Germinal center (tissue), 1 donor: ENCODE measurements around the gene SCYL1.
A peak's percentile ranks its signal among the peaks of the same experiment; 100 is the strongest.
"Not testable (repeated sequence)": the region's sequence is repeated elsewhere in the genome, so short reads cannot be mapped to it uniquely, and the experiment has no call there.

Experiments
- DNase-seq: peaks from one replicate; pipeline ENCODE4 v3.0.0; 2012; ENCODE audit warnings: mixed read lengths, low spot score

Gene SCYL1

GRCh38 chr11:65554842-65555430 lies 30.1 kb downstream of the SCYL1 start:
- DNase-seq: no peak

DNA sequence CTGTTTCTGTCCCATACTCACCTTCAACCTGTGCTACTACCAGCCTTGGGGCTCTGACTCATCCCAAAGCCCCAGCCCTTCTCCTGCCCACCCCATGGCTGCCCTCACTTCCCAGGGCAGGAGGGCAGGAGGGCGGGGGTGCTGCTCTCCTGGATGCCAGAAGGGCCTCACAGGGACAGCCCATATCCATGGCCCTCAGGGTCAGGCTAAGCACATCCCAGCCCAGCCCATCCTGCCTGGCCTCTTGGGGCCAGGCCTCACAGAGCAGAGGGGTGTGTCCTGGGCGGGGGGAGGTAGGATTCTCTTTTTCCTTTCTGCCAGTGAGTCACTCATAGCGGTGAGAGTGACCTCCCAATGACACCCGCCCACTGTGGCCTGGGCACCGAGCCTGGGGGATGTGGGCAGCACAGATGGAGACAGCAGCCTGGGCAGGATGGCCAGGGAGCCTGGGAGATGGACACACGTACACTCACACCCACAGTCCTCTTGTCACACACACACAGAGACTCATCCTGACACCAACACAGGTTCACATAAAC lies 30.9 kb downstream of the SCYL1 start:
- DNase-seq: no peak

DNA sequence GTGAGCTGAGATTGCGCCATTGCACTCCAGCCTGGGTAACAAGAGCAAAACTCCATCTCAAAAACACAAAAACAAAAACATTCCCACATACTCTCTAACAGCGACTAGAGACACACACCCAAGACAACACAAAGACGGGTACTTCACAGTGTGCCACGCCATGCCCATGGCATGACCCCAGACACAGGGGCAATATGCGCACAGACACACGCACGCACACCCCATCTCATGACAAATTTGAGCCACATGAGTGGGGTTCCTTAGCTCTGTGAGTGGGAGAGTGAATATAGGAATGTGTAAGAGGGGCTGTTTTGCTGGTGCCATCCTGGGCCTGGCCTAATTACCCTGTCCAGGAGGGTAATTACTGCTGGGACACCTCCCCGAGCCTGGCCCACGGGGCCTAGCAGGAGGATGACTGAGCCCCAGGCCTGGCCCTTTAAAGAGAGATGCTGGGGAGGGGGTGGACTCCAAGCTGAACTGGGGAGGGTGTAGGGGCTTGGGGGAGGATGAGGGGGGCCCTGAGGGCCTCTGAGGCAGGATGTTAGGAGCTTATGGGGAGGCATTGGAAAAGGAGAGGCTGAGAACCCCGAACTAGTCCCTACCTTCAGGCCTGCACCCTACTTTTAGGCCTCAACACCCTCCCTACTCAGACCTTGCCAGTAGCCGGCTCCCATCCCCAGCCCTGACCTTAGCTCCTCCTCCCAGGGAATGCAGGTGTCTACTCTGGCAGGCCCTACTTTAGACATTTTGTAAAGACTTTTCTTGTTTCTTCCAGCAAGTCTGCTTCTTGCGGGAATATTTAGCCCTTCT lies 31.8 kb downstream of the SCYL1 start:
- no peak for DNase-seq

- DNase-seq: no peak
Measured at GRCh38 chr11:65557280-65558001, 32.6 kb downstream of the SCYL1 start.

DNA sequence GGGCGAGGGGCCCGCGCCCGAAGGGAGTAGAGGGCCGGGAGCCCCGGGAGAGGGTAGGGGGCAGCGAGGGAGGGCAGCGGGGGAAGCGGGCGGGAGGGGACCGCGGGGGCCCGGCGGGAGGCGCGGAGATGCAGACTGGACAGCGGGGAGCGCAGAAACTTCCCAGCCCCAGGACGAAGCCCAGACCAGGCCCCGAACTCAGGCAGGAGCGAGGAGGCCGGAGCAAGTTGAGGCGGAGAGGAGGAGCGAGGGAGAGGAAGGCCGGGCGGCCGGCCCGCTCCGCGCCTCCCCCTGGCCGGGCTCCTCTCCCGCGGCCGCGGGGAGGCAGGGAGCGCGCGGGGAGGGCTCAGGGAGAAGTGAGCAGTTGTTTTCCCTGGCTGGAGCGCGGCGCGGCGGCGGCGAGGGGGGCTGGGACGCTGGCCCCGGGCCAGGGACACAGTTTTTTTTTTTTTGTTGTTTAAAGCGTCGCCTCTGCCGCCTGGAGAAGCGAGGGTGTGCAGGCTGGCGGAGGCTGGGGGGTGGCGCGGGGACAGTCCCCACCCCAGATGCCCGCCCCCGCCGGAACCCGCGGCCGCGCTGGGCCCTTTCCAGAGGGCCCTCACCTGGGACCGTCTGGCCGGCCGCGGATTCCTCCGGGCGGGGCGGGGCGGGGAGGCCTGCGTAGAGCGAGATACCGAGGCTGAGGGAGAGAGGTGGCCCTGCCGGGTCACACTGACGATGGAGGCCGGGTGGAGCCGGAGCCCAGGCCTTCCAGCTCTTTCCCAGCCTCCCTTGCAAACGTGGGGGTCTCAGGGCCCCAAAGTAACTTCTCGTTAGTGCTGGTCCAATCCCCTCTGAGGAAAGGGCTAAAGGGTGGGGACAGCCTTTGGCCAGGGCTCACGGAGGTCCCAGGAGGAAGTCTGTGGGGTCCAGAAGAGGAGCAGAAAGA lies 33.4 kb downstream of the SCYL1 start, which contains the start of gene LTBP3:
Gene LTBP3, minus strand, starts transcription at position 358 of the 928 bp plus-strand sequence. CDS start 400 bp downstream, outside the sequence.
- DNase-seq: peak; percentile 57

DNA sequence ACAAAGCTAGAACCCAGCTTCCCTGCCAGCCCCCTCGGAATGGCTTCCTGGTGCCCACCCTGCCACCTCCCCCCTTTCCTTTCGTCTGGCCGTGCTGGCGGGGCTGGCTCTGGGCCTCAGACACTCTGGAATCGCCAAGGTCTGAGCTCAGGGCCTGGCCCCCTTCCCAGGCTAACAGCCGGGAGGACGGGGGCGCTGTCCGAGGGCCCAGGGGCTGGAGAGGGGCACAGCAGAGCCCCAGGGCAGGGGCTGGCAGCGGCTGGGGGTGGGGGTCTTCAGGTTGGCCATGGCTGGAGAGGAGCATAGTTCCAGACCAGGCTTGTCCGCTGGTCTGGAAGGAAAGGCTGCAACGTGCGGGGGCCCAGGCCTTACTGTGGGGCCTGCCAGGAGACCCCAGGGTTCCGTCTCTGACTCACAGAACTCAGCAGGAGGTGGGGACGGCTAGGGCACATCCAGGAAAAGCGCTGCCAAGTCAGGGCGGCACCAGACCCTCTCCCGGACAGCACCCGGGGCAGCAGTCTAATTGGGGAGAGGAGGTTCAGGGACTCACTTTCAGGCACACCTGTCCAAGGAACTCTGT lies 34.1 kb downstream of the SCYL1 start:
- no peak for DNase-seq

DNA sequence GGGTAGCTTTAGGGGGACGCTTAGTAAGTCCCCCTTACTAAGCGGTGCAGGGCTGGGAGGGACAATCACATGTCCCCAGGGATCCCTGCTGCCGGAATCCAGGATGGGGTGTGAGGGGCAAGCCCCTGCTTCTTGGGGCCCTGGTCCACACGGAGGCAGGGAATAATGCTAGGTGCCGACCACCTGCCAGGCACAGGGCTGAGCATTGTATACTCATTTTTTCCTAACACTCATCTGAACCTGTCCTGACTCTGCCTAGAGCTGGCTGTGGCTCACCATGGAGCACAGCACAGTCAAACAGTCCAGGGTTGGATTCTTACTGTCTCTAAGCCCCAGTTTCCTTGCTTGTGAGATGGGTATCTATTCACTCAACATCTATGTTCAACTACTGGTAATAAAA lies 34.7 kb downstream of the SCYL1 start:
- DNase-seq: no peak

DNA sequence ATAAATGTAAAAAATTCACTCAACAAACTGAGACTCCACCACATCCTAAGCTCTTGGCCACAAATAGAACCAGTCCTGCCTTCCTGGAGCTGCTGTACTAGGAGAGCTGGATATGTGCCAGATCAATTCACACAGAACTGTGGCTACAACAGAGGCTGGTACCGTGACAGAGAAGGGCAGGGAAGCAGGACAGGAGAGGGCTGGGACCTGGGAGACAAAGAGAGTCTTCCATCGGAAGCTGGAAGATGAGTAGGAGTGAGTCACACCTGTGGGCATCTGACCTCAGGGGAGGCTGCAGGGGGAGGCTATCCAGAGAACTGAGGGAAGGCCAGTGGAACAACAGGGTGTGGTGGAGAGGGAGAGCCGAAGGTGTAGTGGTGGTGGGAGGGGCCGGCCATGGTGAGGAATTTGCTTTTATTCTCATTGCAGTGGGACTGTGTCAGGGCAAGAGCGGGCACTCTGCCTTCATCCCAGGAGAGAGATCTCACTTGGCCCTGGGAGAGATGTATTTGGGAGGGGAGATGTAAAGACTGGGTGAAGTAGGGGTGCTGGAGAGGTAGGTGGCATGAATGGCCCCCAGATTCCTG lies 35.2 kb downstream of the SCYL1 start:
- no peak for DNase-seq

DNA sequence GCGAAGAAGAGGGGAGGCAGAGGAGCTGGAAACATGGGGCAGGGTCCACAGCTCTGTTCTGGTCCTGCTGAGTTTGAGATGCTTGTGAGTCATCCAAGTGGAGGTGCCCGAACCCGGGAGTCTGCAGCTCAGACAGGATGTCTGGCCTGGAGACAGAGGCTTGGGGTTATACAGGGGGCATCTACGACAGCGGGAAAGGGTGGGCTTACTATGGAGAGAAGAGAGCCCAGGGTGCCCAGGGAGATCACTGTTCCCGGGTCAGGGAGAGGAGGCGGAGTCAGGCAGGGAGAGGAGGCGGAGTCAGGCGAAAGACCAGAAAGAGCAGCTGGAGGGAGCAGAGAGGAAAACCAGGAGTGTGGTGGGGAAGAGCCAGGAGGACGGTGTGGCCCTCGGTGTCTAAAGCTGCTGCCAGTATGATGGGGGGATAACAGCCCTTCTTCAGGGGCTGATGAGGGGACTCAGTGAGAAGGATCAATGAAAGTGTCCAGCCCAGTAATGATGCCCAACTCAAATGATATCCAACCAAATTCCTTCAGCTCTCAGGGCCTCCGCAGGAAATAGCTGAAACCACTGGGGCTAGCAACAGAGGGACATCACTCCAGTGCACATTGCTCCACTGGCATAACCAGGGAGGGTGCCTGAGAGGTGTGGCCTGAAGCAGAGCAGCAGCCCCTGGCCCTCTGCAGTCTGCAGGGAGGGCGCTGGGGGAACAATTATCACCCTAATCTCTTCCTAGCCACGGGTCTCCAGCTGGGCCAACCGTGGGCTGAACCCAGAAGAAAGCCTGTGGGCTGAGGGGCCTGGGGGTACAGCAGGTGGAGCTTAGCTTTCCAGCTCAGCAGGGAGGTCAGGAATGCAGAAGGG lies 35.9 kb downstream of the SCYL1 start:
- no peak for DNase-seq

GRCh38 chr11:65562020-65562419 lies 37.1 kb downstream of the SCYL1 start:
- no peak for DNase-seq

DNA sequence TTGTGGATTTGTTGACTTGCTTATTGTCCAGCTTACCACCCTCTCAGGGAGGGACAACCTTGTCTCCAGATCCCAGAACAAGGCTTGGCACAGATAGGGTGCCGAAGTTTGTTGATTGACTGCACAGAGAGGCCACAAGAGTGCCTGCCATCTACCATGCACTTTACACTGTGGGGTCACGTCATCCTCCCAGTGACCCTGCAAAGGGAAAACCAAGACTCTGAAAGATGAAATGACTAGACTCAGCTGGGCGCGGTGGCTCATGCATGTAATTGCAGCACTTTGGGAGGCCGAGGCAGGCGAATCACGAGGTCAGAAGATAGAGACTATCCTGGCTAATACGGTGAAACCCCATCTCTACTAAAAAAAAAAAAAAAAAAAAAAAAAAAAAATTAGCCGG lies 37.9 kb downstream of the SCYL1 start:
- no peak for DNase-seq

DNA sequence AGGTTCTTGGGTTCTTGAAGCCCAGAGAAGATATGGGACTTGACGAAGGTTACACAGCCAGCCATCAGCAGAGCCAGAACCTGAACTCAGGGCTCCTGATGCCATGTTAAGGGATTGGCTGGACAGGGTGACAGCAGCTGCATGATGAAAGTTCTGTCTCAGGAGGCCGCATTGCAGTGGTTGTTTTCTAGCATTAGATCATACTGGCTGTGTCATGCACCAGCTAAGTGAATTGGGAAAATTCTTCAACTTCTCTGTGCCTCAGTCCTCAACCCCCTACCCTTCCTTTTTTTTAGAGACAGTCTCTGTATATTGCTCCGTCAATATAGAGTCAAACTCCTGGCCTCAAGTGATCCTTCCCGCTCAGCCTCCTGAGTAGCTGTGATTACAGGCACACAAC lies 38.7 kb downstream of the SCYL1 start:
- DNase-seq: no peak

- not testable (repeated sequence) for DNase-seq
Measured at GRCh38 chr11:65564879-65565559, 40.1 kb downstream of the SCYL1 start.

DNA sequence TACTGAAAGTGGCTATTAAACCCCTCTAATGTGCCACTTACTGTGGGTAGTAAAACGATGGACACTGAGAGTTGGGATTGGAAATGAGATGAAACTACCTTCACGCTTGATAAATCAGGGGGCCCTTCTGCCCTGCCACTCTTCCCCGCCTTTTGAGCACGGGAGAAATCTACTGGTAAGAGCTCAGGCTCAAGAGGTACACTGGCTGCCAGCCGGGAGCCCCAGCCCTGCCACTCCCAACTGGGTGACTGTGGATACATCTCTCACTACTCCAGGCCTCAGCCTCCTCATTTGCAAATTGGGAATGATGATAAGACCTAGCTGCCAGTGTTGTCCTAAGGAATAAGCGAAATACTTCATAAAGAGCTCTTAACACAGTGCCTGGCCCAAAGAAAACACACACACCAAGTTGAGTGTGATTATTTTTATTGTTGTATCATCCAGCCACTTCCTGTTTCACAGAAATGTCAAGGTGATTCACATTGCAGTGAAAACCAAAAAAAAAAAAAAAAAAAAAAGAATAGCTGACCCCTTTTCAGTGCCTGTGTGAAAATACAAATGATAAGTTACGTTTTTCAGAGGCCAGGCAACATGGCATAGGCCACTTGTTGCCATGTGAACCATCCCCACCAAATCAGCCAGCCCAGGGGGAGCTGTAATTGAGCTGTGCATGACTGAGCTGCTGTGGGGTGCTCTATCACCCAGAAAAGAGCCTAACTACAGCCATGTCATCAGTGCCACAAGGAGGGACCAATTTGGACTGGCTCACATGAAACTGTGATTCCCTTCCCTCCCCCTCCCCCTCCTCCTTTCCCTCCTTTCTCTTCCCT lies 41.0 kb downstream of the SCYL1 start:
- DNase-seq: no peak

GRCh38 chr11:65569164-65569972 lies 44.5 kb downstream of the SCYL1 start:
- no peak for DNase-seq

GRCh38 chr11:65569973-65570918 lies 45.4 kb downstream of the SCYL1 start, which contains the start of gene ZNRD2:
TSS of gene ZNRD2 (plus strand) at chr11:65570477. CDS start at chr11:65570492, 15 bp downstream.
- peak; percentile 95 for DNase-seq
